Measurements from ENCODE around the gene SLC12A7. TPM values are rescaled to one million over a fixed set of nuclear protein-coding genes. Genes with fewer than 3 reads are reported as not detected.

SLC12A7 gene
- total RNA-seq, 4 donors from 2014 or later: 4.6 to 49.8 (median 15.8) TPM

- H3K36me3 ChIP-seq: no peaks in the 10 kb centered on the region
- H3K27me3 ChIP-seq: no peaks in the 10 kb centered on the region
- TF ChIP-seq CTCF (IDR thresholded peaks at IDR 0.05) (no peak), POLR2A (IDR thresholded peaks at IDR 0.05) (no peak)
- H3K27ac ChIP-seq: no peak overlapping the region
- intact Hi-C loops (cut with DNase I; ENCODE audit: low total_unique reads): no loop called here
- H3K4me1 ChIP-seq: no peaks in the 10 kb centered on the region
- H3K9me3 ChIP-seq: no peaks in the 10 kb centered on the region
- H3K4me3 ChIP-seq: no peak overlapping the region
- DNase-seq: no peak
These were observed 23.8 kb downstream of the SLC12A7 start for GRCh38 chr5:1088031-1088430.

GRCh38 chr5:1087428-1087827, 24.4 kb downstream of the SLC12A7 start:
- no peak for DNase-seq
- Histone ChIP-seq H3K27ac (no peak overlapping the region), H3K9me3 (no peaks in the 10 kb centered on the region), H3K36me3 (no peaks in the 10 kb centered on the region), H3K27me3 (no peaks in the 10 kb centered on the region), H3K4me3 (no peak overlapping the region), H3K4me1 (no peaks in the 10 kb centered on the region)
- intact Hi-C loops (cut with DNase I; ENCODE audit: low total_unique reads): no loop called here
- TF ChIP-seq POLR2A (IDR thresholded peaks at IDR 0.05) (no peak), CTCF (IDR thresholded peaks at IDR 0.05) (no peak)

- intact Hi-C loops (cut with DNase I; ENCODE audit: low total_unique reads): no loop called here
- Histone ChIP-seq H3K4me3 (no peak overlapping the region), H3K4me1 (no peaks in the 10 kb centered on the region), H3K27me3 (no peaks in the 10 kb centered on the region), H3K36me3 (no peaks in the 10 kb centered on the region), H3K9me3 (no peaks in the 10 kb centered on the region), H3K27ac (no peak overlapping the region)
- TF ChIP-seq CTCF (IDR thresholded peaks at IDR 0.05) (no peak), POLR2A (IDR thresholded peaks at IDR 0.05) (no peak)
- no peak for DNase-seq
These were observed 25.0 kb downstream of the SLC12A7 start for GRCh38 chr5:1086871-1087270.

GRCh38 chr5:1086137-1086536, 25.7 kb downstream of the SLC12A7 start:
- H3K36me3 ChIP-seq: no peaks in the 10 kb centered on the region
- intact Hi-C loops (cut with DNase I; ENCODE audit: low total_unique reads): no loop called here
- H3K4me1 ChIP-seq: no peaks in the 10 kb centered on the region
- H3K27me3 ChIP-seq: no peaks in the 10 kb centered on the region
- H3K27ac ChIP-seq: no peak overlapping the region
- no peak for DNase-seq
- no peak for TF ChIP-seq CTCF (IDR thresholded peaks at IDR 0.05)
- no peak for TF ChIP-seq POLR2A (IDR thresholded peaks at IDR 0.05)
- no peak overlapping the region for H3K4me3 ChIP-seq
- H3K9me3 ChIP-seq: no peaks in the 10 kb centered on the region

- no peaks in the 10 kb centered on the region for H3K9me3 ChIP-seq
- H3K4me3 ChIP-seq: no peak overlapping the region
- no peak for TF ChIP-seq POLR2A (IDR thresholded peaks at IDR 0.05)
- TF ChIP-seq CTCF (IDR thresholded peaks at IDR 0.05): no peak
- H3K27ac ChIP-seq: no peak overlapping the region
- H3K4me1 ChIP-seq: no peaks in the 10 kb centered on the region
- intact Hi-C loops (cut with DNase I; ENCODE audit: low total_unique reads): no loop called here
- no peaks in the 10 kb centered on the region for H3K36me3 ChIP-seq
- no peak for DNase-seq
- H3K27me3 ChIP-seq: no peaks in the 10 kb centered on the region
These were observed 26.5 kb downstream of the SLC12A7 start for GRCh38 chr5:1085391-1085790.
